Panc1 (cell line): Measurements from ENCODE around the gene LNPK.

Source experiments
- CTCF ChIP-seq: fragments of 450-650 bp; IDR thresholded peaks from 2 replicates; pipeline ENCODE4 v1.5.1; 2017; ENCODE audit warnings: mild to moderate bottlenecking
- POLR2AphosphoS5 ChIP-seq: IDR thresholded peaks from 2 replicates; pipeline ENCODE4 v1.6.1; 2012; ENCODE audit warnings: mild to moderate bottlenecking, low read depth, low read length, moderate library complexity
- REST ChIP-seq, 2 experiments: IDR thresholded peaks; 2 replicates each; pipeline ENCODE4 v1.6.1; 2011 to 2012; ENCODE audit warnings: low read depth in 2 of 2, control low read depth in 1 of 2, low read length in 1 of 2, mild to moderate bottlenecking in 1 of 2, moderate library complexity in 1 of 2; ENCODE audit not compliant: insufficient read depth in 1 of 2

- TF ChIP-seq POLR2AphosphoS5 (no peak), CTCF (no peak), REST (IDR thresholded peaks at IDR 0.05; ENCODE audit: insufficient read depth in 1 of 2, low read depth in 2 of 2, low read length in 1 of 2) (no peak)
Observed at GRCh38 chr2:176035013-176035691, 33.1 kb upstream of the LNPK start.
